Anterior cingulate cortex (tissue), 58 donors: ENCODE measurements around the gene SNIP1.
"Not testable (repeated sequence)": the region's sequence is repeated elsewhere in the genome, so short reads cannot be mapped to it uniquely, and the experiment has no call there.

Source experiments
- DNase-seq, 58 donors: peaks; one replicate each; lab custom pipeline; 2025; lab: John Stamatoyannopoulos, UW

Gene SNIP1

GRCh38 chr1:37515185-37516034 lies 38.7 kb downstream of the SNIP1 start:
- no peak for DNase-seq

GRCh38 chr1:37514350-37515184 lies 39.5 kb downstream of the SNIP1 start, which contains the start of gene MEAF6:
TSS of gene MEAF6 (minus strand) at chr1:37514766. CDS start at chr1:37514746, 20 bp downstream.
- peak in 57 of 58 donors; percentile 13 to 83 (median 71) for DNase-seq

GRCh38 chr1:37513795-37514349 lies 40.2 kb downstream of the SNIP1 start:
- DNase-seq: peak in 24 of 58 donors; percentile 4 to 62 (median 18)

GRCh38 chr1:37509181-37509580 lies 44.9 kb downstream of the SNIP1 start:
- no peak for DNase-seq

GRCh38 chr1:37506740-37507139 lies 47.4 kb downstream of the SNIP1 start:
- DNase-seq: no peak

GRCh38 chr1:37502791-37503190 lies 51.3 kb downstream of the SNIP1 start:
- not testable (repeated sequence) for DNase-seq

GRCh38 chr1:37502104-37502503 lies 52.0 kb downstream of the SNIP1 start:
- DNase-seq: no peak

GRCh38 chr1:37501661-37502060 lies 52.4 kb downstream of the SNIP1 start:
- no peak for DNase-seq

GRCh38 chr1:37498872-37499617 lies 55.0 kb downstream of the SNIP1 start:
- DNase-seq: peak in 1 of 58 donors; percentile 22

GRCh38 chr1:37497832-37498231 lies 56.3 kb downstream of the SNIP1 start:
- DNase-seq: no peak

GRCh38 chr1:37495875-37496274 lies 58.2 kb downstream of the SNIP1 start:
- no peak for DNase-seq

GRCh38 chr1:37493336-37494098 lies 60.6 kb downstream of the SNIP1 start:
- DNase-seq: no peak

GRCh38 chr1:37487619-37487984 lies 66.5 kb downstream of the SNIP1 start:
- no peak for DNase-seq

- peak in 53 of 58 donors; percentile 8 to 76 (median 41) for DNase-seq
Measured at GRCh38 chr1:37486680-37487618, 67.1 kb downstream of the SNIP1 start.

GRCh38 chr1:37485902-37486679 lies 68.0 kb downstream of the SNIP1 start:
- no peak for DNase-seq
